Measurements from ENCODE around the gene C18orf63. TPM values are rescaled to one million over a fixed set of nuclear protein-coding genes. Genes with fewer than 3 reads are reported as not detected.

The C18orf63 gene
- total RNA-seq, 1 experiment from 2014 or later = not detected

GRCh38 chr18:74346206-74346605, 30.6 kb downstream of the C18orf63 start:
- no peak for DNase-seq (ENCODE audit: low read depth, low spot score)
- Histone ChIP-seq H3K36me3 (ENCODE audit: control insufficient read depth, insufficient read depth, low read length) (no peaks in the 10 kb centered on the region), H3K9me3 (ENCODE audit: control insufficient read depth, insufficient read depth, low read depth, low read length) (no peaks in the 10 kb centered on the region), H3K27ac (ENCODE audit: low read length) (no peak overlapping the region), H3K27me3 (ENCODE audit: control insufficient read depth, insufficient read depth, low read length) (peaks cover 19% of the 10 kb centered on the region), H3K4me3 (ENCODE audit: low read depth in 2 of 2, low read length in 2 of 2) (no peak overlapping the region), H3K4me1 (ENCODE audit: control insufficient read depth, insufficient read depth, low read length) (no peaks in the 10 kb centered on the region)
- intact Hi-C loops (cut with micrococcal nuclease; ENCODE audit: unreplicated experiment) = no loop called here
- in situ Hi-C loops (cut with HindIII; ENCODE audit: low pct_unique_long_range_greater_than_20kb, low sequenced_read_pairs) = loop anchor here (25.0 kb wide), 1 partner anchor 159 kb away; no protein-coding TSS in a partner anchor
- CTCF ChIA-PET = interaction anchor here (0.6 to 1.3 kb wide), 3 partner anchors 44 to 147 kb away, joined by 3 to 7 read pairs (median 3); no protein-coding TSS in a partner anchor
- BruUV-seq (replicated peaks) = no TSS peak
- POLR2A ChIA-PET = no interaction called here
- no peak for TF ChIP-seq POLR2AphosphoS5 (IDR thresholded peaks at IDR 0.05; ENCODE audit: low read depth, low read length)
- TF ChIP-seq REST (IDR thresholded peaks at IDR 0.05; ENCODE audit: insufficient read depth in 1 of 2, low read depth in 2 of 2, low read length in 1 of 2) = no peak
- no peak for TF ChIP-seq SIN3A (IDR thresholded peaks at IDR 0.05; ENCODE audit: borderline replicate concordance, insufficient read depth, low read depth, low read length)
- TF ChIP-seq CTCF (IDR thresholded peaks at IDR 0.05) = no peak
- TF ChIP-seq TCF7L2 (IDR thresholded peaks at IDR 0.05; ENCODE audit: low read depth, low read length) = no peak
- no peak for ATAC-seq

- TF ChIP-seq POLR2AphosphoS5 (IDR thresholded peaks at IDR 0.05; ENCODE audit: low read depth, low read length) (no peak), REST (IDR thresholded peaks at IDR 0.05; ENCODE audit: insufficient read depth in 1 of 2, low read depth in 2 of 2, low read length in 1 of 2) (no peak), SIN3A (IDR thresholded peaks at IDR 0.05; ENCODE audit: borderline replicate concordance, insufficient read depth, low read depth, low read length) (no peak), CTCF (IDR thresholded peaks at IDR 0.05) (no peak), TCF7L2 (IDR thresholded peaks at IDR 0.05; ENCODE audit: low read depth, low read length) (no peak)
- ChIA-PET POLR2A (no interaction called here), CTCF (interaction anchor here (0.6 to 1.0 kb wide), 3 partner anchors 145 to 151 kb away, joined by 3 to 4 read pairs (median 4); partner anchors contain the start of gene CNDP2)
- Histone ChIP-seq H3K36me3 (ENCODE audit: control insufficient read depth, insufficient read depth, low read length) (no peaks in the 10 kb centered on the region), H3K27ac (ENCODE audit: low read length) (no peak overlapping the region), H3K27me3 (ENCODE audit: control insufficient read depth, insufficient read depth, low read length) (peaks cover 19% of the 10 kb centered on the region), H3K4me1 (ENCODE audit: control insufficient read depth, insufficient read depth, low read length) (no peaks in the 10 kb centered on the region), H3K9me3 (ENCODE audit: control insufficient read depth, insufficient read depth, low read depth, low read length) (no peaks in the 10 kb centered on the region), H3K4me3 (ENCODE audit: low read depth in 2 of 2, low read length in 2 of 2) (no peak overlapping the region)
- BruUV-seq (replicated peaks) = no TSS peak
- DNase-seq (ENCODE audit: low read depth, low spot score) = no peak
- in situ Hi-C loops (cut with HindIII; ENCODE audit: low pct_unique_long_range_greater_than_20kb, low sequenced_read_pairs) (loop anchor here (25.0 kb wide), 1 partner anchor 161 kb away; no protein-coding TSS in a partner anchor), intact Hi-C loops (cut with micrococcal nuclease; ENCODE audit: unreplicated experiment) (no loop called here)
- no peak for ATAC-seq
These were observed 32.9 kb downstream of the C18orf63 start for GRCh38 chr18:74348581-74348980.

Data from Panc1 (cell line).